ENCODE data around the gene MAPKAPK3. TPM values are rescaled to one million over a fixed set of nuclear protein-coding genes. Genes with fewer than 3 reads are reported as not detected.

MAPKAPK3 gene
- total RNA-seq, 1 experiment from 2014 or later: 88.2 TPM

DNA sequence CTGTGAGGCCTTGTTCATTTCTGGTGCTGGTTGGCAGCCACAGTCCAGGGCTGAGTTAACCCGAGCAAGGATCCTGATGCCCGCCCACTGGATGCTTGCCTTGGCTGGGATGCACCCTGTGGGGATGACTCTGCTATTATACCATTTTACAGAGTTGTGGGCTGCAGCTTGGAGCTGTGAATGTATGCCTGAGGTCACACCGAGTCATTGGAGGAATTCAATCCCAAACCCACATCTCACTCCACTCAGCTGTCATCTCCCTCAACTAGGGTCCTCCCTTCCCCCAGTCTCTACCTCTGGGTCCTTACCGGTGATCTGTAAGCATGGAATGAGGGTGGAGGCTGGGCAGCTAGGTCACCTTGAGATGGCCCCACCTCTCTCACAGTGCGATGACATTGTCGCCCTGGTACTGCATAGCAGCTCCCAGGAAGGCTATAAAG lies 22.1 kb downstream of the MAPKAPK3 start:
- H4K20me1 ChIP-seq (ENCODE audit: insufficient read depth): peaks cover 6% of the 10 kb centered on the region; the same call in 1 of the 2 replicates
- no TSS peak for BruUV-seq (replicated peaks)
- H3K4me1 ChIP-seq (replicated peaks; ENCODE audit: insufficient read depth): no peaks in the 10 kb centered on the region
- CTCF ChIA-PET: no interaction called here
- no peak overlapping the region for H2AFZ ChIP-seq
- no peak overlapping the region for H3K4me2 ChIP-seq
- POLR2A ChIA-PET (ENCODE audit: unreplicated experiment): no interaction called here
- H3K36me3 ChIP-seq (ENCODE audit: low read depth): no peaks in the 10 kb centered on the region
- no peak for DNase-seq
- H3K9me3 ChIP-seq (ENCODE audit: insufficient read depth, low read depth): no peaks in the 10 kb centered on the region
- H3K27me3 ChIP-seq (ENCODE audit: insufficient read depth, low read depth): no peaks in the 10 kb centered on the region
- no peaks in the 10 kb centered on the region for H3K9me2 ChIP-seq (ENCODE audit: insufficient read depth)
- no peak overlapping the region for H3K4me3 ChIP-seq
- intact Hi-C loops (cut with micrococcal nuclease; ENCODE audit: unreplicated experiment): no loop called here
- TF ChIP-seq EZH2 (IDR thresholded peaks at IDR 0.05; ENCODE audit: low read depth): no peak
- TF ChIP-seq, protein P1, sequence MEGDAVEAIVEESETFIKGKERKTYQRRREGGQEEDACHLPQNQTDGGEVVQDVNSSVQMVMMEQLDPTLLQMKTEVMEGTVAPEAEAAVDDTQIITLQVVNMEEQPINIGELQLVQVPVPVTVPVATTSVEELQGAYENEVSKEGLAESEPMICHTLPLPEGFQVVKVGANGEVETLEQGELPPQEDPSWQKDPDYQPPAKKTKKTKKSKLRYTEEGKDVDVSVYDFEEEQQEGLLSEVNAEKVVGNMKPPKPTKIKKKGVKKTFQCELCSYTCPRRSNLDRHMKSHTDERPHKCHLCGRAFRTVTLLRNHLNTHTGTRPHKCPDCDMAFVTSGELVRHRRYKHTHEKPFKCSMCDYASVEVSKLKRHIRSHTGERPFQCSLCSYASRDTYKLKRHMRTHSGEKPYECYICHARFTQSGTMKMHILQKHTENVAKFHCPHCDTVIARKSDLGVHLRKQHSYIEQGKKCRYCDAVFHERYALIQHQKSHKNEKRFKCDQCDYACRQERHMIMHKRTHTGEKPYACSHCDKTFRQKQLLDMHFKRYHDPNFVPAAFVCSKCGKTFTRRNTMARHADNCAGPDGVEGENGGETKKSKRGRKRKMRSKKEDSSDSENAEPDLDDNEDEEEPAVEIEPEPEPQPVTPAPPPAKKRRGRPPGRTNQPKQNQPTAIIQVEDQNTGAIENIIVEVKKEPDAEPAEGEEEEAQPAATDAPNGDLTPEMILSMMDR (conservative IDR thresholded peaks at IDR 0.05): no peak
- H3K27ac ChIP-seq: no peak overlapping the region
- H3F3A ChIP-seq (ENCODE audit: insufficient read depth, low read depth): no peaks in the 10 kb centered on the region
- H3K79me2 ChIP-seq (ENCODE audit: low read depth): peaks cover 15% of the 10 kb centered on the region; the same call in 1 of the 2 replicates

DNA sequence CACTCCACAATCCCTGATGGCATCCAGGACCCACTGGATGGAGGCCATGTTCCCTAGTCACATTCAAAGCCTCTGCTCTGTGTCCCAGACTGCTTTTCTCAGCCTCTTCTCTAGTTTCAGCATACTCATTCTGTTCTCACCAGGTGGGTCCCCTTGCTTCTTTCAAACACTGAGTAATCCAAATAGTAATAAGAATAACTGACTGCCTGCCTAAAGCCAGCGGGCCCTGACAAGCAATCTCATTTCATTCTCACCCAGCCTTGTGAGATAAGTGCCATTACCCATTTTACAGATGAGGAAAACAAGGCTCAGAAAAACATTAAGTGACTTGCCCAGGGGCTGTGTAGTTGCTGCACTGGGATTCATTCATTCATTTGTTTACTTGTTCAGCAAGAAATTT lies 25.4 kb downstream of the MAPKAPK3 start:
- DNase-seq: no peak
- no peaks in the 10 kb centered on the region for H3F3A ChIP-seq (ENCODE audit: insufficient read depth, low read depth)
- no peak overlapping the region for H2AFZ ChIP-seq
- BruUV-seq (replicated peaks): no TSS peak
- no peaks in the 10 kb centered on the region for H3K36me3 ChIP-seq (ENCODE audit: low read depth)
- 0 out of 2 replicates have a peak, but pooled peaks cover 3% of the 10 kb centered on the region for H3K79me2 ChIP-seq (ENCODE audit: low read depth)
- H3K27ac ChIP-seq: no peak overlapping the region
- intact Hi-C loops (cut with micrococcal nuclease; ENCODE audit: unreplicated experiment): no loop called here
- peaks cover 6% of the 10 kb centered on the region; the same call in 1 of the 2 replicates for H4K20me1 ChIP-seq (ENCODE audit: insufficient read depth)
- POLR2A ChIA-PET (ENCODE audit: unreplicated experiment): no interaction called here
- no peak overlapping the region for H3K4me2 ChIP-seq
- H3K4me1 ChIP-seq (replicated peaks; ENCODE audit: insufficient read depth): no peaks in the 10 kb centered on the region
- H3K27me3 ChIP-seq (ENCODE audit: insufficient read depth, low read depth): no peaks in the 10 kb centered on the region
- TF ChIP-seq, protein P1 (conservative IDR thresholded peaks at IDR 0.05): no peak
- no peak for TF ChIP-seq EZH2 (IDR thresholded peaks at IDR 0.05; ENCODE audit: low read depth)
- H3K9me2 ChIP-seq (ENCODE audit: insufficient read depth): no peaks in the 10 kb centered on the region
- H3K4me3 ChIP-seq: no peak overlapping the region
- no peaks in the 10 kb centered on the region for H3K9me3 ChIP-seq (ENCODE audit: insufficient read depth, low read depth)
- CTCF ChIA-PET: no interaction called here

DNA sequence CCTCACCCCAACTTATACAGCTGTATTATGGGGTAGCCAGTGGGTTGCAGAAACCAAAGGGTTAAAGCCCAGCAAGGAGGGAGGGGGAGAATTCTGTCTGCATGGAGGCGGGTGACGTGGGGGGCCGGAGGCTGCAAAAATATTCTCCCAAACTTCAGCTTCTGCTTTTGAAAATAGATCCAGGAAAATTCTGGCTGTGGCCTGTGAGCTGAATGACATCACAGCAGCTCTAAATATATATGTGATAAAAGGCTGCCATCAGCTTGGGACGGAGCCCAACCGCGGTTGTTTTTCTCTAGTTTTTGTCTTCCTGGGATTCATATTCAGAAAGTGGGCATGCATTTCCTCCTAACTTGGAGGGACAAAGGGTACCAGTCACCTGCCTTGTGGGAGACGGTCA lies 27.6 kb downstream of the MAPKAPK3 start:
- POLR2A ChIA-PET (ENCODE audit: unreplicated experiment): no interaction called here
- Histone ChIP-seq H2AFZ (no peak overlapping the region), H3K4me2 (no peak overlapping the region), H3K4me3 (no peak overlapping the region), H3K36me3 (ENCODE audit: low read depth) (no peaks in the 10 kb centered on the region), H3K27ac (no peak overlapping the region), H3K9me3 (ENCODE audit: insufficient read depth, low read depth) (no peaks in the 10 kb centered on the region), H3F3A (ENCODE audit: insufficient read depth, low read depth) (no peaks in the 10 kb centered on the region), H3K27me3 (ENCODE audit: insufficient read depth, low read depth) (no peaks in the 10 kb centered on the region), H4K20me1 (ENCODE audit: insufficient read depth) (peaks cover 4% of the 10 kb centered on the region; the same call in 1 of the 2 replicates), H3K4me1 (replicated peaks; ENCODE audit: insufficient read depth) (no peaks in the 10 kb centered on the region), H3K79me2 (ENCODE audit: low read depth) (no peaks in the 10 kb centered on the region), H3K9me2 (ENCODE audit: insufficient read depth) (no peaks in the 10 kb centered on the region)
- intact Hi-C loops (cut with micrococcal nuclease; ENCODE audit: unreplicated experiment): no loop called here
- no peak for DNase-seq
- BruUV-seq (replicated peaks): no TSS peak
- CTCF ChIA-PET: no interaction called here
- TF ChIP-seq, protein P1 (conservative IDR thresholded peaks at IDR 0.05): no peak
- no peak for TF ChIP-seq EZH2 (IDR thresholded peaks at IDR 0.05; ENCODE audit: low read depth)
